Fibroblast of the conjunctiva (primary cell): Measurements from ENCODE around the gene MLN.
"Not testable (repeated sequence)": the region's sequence is repeated elsewhere in the genome, so short reads cannot be mapped to it uniquely, and the experiment has no call there.

Source experiments
- DNase-seq: peaks from one replicate; pipeline ENCODE4 v3.0.0-alpha.2; 2010; ENCODE audit warnings: low read depth

The MLN gene

DNA sequence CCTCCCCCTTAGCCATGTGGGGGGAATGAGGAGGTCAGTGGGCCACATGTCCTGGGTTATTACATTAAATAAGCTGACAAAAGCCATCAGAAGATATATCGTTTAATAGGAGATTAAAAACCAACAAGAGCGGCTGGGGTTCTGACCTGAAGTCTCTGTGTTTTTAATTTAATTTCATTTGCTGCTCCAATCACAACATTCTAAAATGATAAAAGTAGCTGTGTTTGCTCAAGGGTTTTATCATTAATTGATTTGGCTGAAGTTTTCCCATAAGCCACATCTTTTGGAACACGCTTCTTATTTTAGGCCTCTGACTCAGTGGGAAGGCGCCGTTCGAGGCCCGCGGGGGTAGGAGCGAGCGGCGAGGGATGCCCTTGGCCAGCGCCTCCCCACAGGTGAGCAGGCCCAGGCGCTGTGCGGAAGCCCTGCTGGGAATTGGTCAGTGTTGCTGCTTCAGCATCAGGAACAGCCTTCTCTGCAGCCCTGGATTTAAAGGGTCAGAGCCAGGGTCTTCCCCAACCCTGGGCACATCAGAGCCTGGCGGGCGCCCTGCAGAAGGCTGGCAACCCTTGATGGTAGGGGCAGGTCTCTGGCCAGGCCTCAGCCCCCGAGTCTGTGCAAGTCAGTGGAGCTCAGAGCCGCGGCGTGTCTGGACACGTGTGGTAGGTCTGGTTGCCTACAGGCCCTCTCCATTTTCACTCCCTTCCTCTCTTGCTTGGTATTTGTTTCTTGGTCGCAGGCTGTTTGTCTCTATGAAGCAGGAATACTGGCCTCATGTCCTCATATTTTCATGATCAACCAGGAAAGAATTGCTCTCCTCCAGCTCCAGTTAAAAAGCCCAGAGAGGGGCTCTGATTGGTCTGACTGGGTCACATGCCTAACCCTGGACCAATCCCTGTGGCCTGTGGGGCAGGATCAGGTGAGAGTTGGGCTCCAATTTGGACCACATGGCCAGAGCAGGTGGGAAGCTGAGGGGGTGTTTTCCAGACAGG is 30.9 kb upstream of the MLN start:
- no peak for DNase-seq

DNA sequence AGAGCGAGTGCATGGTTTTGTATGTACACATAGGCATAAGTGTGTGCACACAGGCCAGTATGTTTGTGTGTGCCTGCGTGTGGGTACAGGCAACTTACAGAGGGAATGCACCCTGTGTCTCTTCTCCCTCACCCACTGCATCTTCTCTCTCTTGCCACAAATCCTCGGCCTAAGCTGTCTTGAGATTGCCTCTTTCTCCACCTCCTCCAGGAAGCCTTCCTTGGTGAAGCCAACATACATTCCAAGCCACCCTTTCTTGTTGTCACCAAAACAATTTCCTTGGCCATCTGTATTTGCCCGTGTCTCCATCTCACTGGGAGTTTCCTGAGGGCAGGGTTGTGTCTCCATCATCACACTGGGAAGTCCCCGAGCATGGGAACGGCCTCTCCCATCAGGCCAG is 29.8 kb upstream of the MLN start:
- DNase-seq = no peak

DNA sequence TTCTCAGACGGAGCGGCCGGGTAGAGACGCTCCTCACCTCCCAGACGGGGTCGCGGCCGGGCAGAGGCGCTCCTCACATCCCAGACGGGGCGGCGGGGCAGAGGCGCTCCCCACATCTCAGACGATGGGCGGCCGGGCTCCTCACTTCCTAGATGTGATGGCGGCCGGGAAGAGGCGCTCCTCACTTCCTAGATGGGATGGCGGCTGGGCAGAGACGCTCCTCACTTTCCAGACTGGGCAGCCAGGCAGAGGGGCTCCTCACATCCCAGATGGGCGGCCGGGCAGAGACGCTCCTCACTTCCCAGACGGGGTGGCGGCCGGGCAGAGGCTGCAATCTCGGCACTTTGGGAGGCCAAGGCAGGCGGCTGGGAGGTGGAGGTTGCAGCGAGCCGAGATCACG is 29.0 kb upstream of the MLN start:
- DNase-seq = not testable (repeated sequence)

DNA sequence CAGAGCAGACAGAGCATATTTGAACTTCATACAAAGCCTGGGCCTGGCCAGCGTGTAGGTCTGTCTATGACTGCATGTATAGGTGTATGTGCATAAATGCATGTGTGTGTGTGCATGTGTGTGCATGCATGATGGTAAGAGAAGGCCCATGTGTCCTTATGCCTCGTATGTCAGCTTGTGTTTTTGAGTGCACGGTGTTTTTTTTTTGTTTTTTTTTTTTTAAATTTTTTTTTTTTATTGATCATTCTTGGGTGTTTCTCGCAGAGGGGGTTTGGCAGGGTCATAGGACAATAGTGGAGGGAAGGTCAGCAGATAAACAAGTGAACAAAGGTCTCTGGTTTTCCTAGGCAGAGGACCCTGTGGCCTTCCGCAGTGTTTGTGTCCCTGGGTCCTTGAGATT is 27.9 kb upstream of the MLN start:
- not testable (repeated sequence) for DNase-seq

DNA sequence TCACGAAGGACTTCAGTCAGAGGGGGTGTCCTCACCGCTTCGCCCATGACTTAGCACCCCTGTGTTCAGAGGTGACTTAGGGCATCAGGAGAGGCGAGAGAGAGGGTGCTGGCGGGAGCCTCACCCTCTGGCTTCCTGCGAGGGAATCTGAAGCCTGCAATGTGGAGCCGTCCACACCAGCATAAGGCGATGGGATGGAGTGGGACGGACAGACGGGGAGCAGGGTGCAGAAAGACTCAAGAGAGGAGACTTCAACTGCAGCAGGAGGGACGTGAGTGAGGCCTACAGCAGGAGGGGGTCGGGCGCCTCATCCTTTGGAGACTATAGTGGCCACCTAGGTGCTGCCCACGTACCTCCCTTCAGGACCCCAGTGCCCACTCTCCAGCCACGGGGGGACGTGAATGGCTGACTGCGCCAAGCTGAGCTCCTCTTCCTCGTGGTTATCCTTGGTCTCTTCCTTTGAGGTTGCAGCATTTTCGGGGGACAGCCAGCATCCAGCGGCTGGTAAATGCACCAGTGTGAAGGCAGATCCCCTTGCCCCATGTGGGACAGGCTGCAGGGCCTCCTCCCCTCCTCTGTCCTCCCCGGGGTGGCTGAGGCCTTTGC is 26.9 kb upstream of the MLN start:
- no peak for DNase-seq

DNA sequence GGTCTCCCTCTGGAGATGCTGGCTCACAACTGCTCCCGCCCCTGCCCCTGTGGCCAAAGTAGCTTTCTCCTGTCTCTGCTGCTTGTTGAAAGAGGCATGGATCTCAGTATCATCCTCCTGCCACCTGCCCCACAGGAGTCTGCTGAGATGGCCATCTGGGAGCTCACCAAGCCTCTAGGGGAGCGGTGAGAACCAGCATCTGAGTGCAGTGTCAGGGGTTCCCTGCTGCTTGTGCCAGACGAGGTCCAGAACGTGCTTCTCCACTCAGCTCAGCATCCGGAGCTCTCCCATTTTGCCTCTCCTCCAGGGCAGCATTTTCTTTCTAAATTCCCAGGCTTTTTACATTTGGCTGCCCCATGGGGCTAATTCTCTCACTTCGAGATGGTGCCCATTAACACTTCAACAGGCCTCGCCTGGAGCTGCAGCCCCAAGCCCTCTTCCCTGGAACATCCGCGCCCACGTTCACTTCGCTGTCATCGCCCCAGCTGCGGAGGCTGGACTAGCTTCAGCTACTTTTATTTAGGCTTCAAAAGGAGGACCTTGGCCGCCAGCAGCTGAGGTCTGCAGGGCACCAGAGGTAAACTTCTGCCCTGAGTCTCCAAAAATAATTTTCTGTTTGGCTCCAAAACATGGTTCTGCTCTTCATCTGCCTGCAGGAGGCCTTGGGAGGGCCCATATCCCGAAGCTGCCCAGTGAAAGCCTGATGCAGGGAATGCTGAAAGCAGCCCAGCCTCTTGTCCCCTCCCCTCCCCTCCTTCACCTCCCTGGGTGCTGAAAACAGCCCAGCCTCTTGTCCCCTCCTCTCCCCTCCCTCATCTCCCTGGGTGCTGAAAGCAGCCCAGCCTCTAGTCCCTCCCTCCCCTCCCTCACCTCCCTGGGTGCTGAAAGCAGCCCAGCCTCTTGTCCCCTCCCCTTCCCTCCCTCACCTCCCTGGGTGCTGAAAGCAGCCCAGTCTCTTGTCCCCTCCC is 25.2 kb upstream of the MLN start:
- no peak for DNase-seq

DNA sequence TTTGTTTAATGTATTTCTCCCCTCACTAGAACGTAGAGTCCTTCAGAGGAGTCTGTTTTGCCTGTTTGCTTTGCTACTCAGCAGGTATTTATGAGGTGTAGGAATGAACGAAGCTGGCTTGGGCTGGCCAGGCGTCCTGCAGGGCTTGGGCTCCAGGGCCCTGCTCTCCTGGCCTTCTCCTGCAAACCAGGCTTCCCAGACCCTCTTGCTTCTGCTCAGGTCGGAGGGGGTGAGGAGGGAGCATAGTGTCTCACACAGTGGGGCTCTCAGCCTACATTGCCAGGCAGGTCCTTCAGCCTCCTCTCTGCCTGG is 24.6 kb upstream of the MLN start:
- no peak for DNase-seq

DNA sequence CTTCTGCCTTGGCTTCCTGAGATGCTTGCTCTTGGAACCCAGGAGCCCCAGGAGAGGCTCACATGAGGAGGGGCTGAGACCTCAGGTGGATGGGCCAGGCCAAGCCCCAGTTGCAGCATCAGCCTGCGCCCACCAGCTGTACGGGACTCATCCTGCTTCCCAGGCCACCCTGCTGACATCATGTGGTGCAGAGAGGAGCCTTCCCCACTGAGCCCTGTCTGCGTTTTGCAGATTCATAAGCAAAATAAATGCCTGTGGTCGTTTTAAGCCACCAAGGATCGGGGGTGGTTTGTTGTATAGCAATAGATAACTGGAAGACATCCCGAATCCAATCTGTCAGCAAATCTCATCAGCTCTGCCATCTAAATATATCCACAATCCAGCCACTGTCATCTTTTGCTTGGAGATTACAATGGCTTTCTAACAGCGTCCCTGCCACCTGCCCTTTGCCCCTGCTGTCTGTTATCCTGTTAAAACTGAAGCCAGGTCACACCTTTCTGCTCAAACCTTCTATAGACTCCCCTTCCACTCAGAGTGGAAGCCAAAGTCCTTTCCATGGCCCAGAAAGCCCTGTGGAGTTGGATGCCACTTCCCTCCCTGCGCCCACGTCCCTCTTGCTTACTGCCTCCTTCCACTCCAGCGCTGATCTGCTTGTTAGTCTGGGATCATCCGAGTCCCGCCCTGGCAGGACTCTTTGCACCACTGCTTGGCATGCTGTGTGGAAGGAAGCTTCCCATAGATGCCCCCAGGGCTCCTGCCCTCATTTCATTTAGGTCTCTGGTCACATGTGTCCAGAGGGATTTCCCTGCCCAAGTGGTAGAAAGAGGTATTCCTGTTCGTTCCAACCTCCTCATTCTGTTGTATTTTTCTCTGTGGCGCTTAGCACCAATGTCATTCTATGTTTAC is 24.0 kb upstream of the MLN start:
- DNase-seq = no peak

DNA sequence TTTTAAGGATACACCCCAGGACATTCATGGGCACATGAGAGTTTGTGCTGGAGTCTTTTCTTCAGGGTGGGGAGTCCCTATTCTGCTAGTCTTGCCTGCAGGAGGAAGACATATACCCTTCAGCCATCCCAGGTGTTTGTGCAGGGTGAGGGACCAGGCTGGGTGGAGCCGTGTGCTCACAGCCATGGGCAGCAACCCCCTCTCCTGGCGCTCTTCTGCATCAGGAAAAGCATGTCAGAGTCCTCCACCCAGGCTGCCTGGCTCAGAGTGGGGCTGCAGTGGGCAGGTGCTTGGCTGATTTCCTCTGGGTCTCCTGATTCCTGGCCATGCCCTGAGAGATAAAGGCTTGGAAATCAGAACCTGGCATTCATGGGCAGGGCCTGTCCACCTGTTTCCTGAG is 22.7 kb upstream of the MLN start:
- no peak for DNase-seq

DNA sequence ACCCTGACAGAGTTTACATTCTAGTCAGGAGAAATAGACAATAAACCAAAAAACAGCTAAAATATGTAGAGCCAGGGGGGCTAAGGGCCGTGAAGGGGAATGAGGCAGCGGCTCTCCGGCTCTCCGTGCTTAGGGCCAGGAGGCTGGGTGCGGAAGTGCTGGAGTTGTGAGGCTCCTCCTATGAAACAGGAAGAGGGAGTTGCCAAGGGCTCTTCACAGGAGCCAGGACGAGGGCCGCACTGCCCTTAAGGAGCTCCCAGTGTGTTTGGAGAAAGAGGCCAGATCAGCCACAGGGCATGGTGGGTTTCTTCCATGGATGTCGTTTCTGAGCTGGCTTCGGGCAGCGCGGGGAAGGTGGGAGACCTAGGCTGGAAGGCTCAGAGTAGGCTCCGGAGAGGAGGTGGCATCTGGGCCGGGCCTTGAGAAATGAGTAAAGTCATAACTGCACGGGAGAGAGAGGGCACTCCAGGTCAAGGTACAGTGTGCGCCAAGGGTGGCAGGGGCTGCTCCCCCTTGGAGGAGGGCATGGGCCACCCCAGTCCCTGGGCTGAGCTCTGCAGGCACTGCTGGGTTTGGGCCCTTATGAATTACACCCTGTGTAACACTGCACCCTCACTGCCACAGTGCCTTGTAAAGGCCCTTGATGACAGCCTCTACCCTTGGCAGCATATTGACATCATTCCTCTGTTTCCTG is 20.8 kb upstream of the MLN start:
- no peak for DNase-seq

DNA sequence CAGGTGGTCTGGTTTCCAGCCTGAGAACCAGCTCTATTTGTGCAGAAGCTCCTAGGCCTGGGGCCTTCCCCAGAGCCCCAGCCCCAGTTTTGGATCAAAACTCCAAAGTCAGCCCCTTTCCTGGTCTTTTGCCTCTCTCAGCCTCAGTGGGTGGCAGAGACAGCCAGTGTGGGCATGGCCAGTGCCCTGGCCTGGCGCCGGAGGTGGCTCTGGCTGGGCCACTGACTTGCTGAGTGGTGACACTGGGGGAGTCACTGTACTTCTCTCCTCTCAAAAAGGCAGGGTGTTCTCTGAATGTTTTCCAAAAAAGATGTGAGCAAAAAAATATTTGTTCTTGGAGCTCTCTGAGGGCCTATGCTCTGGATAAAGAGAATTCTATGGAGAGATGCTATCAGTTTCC is 20.0 kb upstream of the MLN start:
- DNase-seq = no peak

DNA sequence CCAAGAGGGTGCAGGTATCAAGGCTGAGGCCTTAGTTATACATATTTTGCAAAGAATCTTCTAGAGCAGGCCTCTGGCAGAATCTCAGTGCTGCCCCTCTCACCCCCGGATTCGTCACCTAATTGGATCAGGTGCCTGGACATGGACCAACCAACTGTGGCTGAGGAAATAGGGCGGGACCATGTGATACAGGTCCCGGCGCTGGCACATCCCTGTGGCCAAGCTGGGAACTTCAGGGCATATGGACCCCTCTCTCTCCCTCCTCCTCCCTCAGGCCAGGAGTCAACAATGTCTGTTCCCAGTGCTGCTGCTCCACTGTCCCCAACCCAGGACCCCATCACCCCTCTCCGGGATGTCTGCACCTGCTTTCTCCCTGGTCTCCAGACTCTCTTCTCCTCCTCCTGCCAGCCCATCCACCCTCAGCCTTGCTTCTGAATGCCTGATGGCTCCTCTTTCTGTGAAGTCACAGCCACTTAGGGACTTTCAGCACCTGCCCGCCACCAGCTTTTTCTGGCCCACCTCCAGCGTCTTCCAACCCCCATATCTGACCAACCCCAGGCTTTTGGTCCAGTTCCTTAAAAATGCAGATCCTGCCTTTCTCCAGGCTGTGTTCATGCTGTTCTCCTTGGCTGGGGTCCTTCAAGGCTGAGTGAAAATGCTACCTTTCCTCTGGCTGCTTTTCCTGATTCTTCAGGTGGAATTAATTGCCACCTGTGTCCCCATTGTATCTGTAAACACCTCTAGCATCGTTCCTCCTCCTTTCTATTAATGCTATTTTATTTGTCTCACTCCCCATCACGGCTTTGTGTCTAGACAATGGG is 19.0 kb upstream of the MLN start:
- DNase-seq = no peak

DNA sequence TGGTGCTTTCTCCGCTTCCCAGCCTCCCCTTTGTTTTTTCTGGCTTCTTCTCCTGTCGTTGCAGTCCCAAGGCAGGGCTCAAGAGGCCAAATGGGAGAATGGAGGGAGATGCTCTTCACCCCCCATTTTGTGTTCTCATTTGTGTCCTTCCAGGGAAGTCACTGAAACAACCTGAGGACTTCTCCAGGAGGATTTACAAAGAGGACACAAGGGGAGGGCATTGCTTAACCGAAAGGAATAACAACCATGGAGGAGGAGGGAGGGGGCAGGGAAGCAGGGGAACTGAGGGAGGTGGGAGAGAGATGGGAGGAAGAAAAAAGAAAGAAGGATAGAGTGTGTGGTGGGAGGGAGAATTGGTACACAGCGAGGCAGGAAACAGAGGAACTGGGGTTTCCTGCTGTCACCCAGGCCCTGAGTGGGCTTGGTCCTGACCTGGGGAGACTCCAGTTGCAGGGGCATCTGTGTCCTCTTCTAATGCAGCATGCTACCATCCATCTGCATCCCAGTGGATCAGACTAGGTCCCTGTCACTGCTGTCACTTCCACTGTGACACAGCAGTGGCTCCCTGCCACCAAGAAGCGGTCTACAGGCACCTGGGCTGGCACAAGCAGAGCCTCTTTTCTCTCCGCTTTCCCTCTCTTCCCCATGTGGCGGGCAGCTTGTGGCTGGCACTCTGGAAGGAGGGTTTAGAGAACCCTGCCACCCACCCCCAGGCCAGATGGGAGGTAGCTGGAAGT is 17.1 kb upstream of the MLN start:
- no peak for DNase-seq

DNA sequence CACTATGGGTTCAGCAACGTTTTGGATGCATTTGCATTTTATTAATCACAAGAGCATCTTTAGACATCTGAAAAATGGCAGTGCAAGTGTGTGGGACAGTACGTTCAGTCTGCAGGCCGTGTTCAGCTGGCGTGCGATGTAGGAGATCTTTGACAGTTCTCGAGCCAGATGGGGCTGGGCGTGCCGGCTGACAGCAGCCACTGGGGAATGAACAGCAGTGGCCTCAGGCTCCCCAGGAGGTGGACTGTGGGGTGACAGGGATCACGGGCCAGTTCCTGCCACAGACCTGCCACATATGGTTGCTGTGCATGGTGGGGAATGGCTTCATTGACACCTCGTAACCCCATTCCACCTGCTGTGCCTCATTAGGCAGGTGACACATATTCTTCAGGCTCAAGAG is 16.4 kb upstream of the MLN start:
- no peak for DNase-seq

DNA sequence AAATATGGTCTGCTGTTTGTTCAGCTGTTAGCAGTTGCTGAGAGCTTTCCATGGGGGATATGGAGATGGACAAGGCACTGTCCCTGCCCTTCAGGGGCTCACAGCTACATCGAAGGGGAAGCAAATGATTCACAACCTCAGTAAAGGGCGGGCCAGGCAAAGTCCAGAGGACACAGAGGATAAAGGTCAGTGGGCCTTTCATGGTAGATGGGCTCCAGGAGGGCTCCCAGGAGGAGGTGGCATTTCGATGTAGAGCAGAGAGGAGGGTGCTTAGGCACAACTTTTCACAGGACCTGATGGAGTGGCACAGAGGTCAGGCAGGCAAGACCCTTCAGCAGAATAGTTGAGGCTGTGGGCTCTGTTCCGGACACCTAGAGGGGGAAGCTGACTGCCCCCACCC is 15.2 kb upstream of the MLN start:
- no peak for DNase-seq

DNA sequence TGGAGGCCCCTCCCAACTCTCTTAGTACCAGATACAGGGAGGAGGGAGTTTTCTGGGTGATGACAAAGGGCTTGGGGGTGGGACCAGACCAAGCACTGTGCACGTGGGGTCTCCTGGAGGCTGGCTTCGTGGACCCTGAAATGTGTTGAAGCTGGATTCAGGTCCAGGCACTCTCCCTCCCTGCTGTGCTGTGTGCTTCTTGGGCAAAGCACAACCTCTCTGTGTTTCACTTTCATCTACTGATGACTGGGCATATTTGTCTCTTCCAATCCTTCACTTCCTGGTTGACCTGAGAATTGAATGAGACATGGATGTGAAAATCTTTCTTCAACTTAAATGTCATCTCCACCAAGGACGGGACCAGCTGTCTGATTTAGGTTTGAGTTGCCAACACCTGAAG is 14.5 kb upstream of the MLN start:
- DNase-seq = no peak

DNA sequence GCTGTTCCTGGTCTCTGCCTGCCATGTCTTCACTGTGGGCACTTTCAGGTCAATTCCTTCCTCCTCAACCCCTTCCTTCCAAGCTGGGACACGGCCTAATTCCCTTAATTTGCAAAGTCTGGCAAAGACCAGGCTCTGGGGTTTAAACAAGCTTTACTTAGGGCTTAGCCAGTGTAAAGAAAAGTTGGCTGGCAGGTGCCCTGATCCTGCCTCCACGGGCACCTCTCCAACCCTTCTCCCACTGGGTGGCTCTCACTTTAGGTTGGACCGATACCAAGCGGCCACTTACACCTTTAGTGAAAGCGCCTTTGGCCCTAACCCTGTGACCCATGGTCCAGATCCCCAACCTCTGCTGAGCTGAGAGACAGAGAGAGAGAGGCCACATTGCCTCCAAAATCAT is 13.7 kb upstream of the MLN start:
- no peak for DNase-seq

DNA sequence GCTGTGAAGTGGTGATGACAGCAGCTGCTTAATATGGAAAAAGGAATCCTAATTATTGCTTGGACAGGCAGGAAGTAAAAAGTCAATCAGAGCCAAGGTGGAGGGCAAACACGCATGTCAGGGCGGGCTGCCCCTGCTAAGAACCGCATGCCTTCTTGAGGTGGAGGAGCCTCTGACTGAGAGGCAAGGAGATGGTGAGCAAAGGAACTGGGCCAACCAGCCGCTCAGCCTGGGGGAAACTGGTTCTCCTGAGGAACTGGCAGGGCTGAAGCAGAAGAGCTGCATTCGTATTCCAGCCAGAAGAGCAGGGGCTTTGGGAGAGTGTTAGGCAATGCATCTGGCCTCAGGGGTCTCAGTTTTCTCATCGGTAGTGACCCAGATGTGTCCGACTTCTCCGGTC is 13.1 kb upstream of the MLN start:
- DNase-seq = no peak

DNA sequence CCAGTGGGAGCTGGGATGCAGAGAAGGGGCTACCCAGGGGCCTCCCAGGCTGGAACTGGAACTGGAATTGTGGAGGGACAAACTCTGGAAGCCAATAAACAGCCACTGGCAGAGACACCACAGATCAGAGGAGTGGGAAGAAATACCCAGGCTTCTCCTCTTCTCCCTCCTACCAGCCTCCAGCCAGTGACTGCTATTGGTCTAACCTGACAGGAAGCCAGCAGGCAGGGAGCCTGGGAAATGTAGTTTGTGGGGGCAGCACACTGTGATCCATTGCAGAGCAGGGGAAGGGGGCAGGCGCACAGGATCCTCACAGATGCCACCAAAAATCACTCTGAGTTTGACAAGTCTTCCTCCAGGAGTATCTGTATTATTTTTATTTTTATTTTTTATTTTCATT is 12.1 kb upstream of the MLN start:
- no peak for DNase-seq
